IMR-90 (cell line): ENCODE measurements around the gene RHOB. TPM values are rescaled to one million over a fixed set of nuclear protein-coding genes. Genes with fewer than 3 reads are reported as not detected.

Source experiments
- ATAC-seq: fragments of 200-7000 bp; cut with Tn5 transposase; 2 replicates; pipeline ENCODE4 v1.9.1; 2020; ENCODE audit warnings: low read depth, mild to moderate bottlenecking, moderate library complexity
- BruUV-seq: library from RNA; stranded (reverse); fragments of 400-500 nt; replicated peaks from 2 replicates; lab custom pipeline; 2021; lab: Mats Ljungman, UMichigan
- CTCF ChIA-PET: fragments of 300-600 bp; formaldehyde crosslinking; extraction: SDS; loops from one replicate; lab custom pipeline; 2021; ENCODE audit warnings: antibody characterized with exemption; lab: Yijun Ruan, JAX
- POLR2A ChIA-PET: fragments of 300-600 bp; sonication (Branson Sonifier 250); formaldehyde crosslinking; loops from one replicate; lab custom pipeline; 2022; ENCODE audit warnings: antibody characterized with exemption; ENCODE audit not compliant: unreplicated experiment; lab: Charles Lee
- DNase-seq: peaks from one replicate; pipeline ENCODE4 v3.0.0; 2013
- H2AFZ ChIP-seq: replicated peaks from 2 replicates; pipeline ENCODE3; 2013; ENCODE audit warnings: low read length, mild to moderate bottlenecking; ENCODE audit not compliant: poor library complexity
- H2AK5ac ChIP-seq: 2 replicates; pipeline ENCODE4 v1.6.1; 2013; ENCODE audit warnings: low read depth, low read length, inconsistent platforms
- H2AK9ac ChIP-seq: replicated peaks from 2 replicates; pipeline ENCODE3; 2013; ENCODE audit warnings: mild to moderate bottlenecking, low read depth, low read length, moderate library complexity; ENCODE audit not compliant: poor library complexity
- H2BK120ac ChIP-seq: 2 replicates; pipeline ENCODE4 v1.6.1; 2013; ENCODE audit warnings: low read depth, low read length, inconsistent platforms
- H2BK15ac ChIP-seq: 3 replicates; pipeline ENCODE4 v1.6.1; 2013; ENCODE audit warnings: low read depth, low read length, inconsistent platforms
- H2BK20ac ChIP-seq: 2 replicates; pipeline ENCODE4 v1.6.1; 2013; ENCODE audit warnings: low read depth, mild to moderate bottlenecking, inconsistent platforms, low read length, moderate library complexity
- H2BK5ac ChIP-seq: 2 replicates; pipeline ENCODE4 v1.6.1; 2013; ENCODE audit warnings: mild to moderate bottlenecking, low read depth, low read length, inconsistent platforms; ENCODE audit not compliant: poor library complexity, severe bottlenecking
- H3K14ac ChIP-seq: replicated peaks from 2 replicates; pipeline ENCODE4 v1.6.1; 2013; ENCODE audit warnings: low read depth, low read length, inconsistent platforms
- H3K18ac ChIP-seq: 2 replicates; pipeline ENCODE4 v1.6.1; 2013; ENCODE audit warnings: low read depth, low read length, control low read depth
- H3K23ac ChIP-seq: 2 replicates; pipeline ENCODE4 v1.6.1; 2013; ENCODE audit warnings: low read depth, low read length, inconsistent platforms
- H3K27ac ChIP-seq: 2 replicates; pipeline ENCODE4 v1.5.1; 2013; ENCODE audit warnings: mild to moderate bottlenecking, control low read depth, low read length; ENCODE audit not compliant: insufficient read depth
- H3K27me3 ChIP-seq: 2 replicates; pipeline ENCODE4 v1.6.1; 2013; ENCODE audit warnings: low read length; ENCODE audit not compliant: control insufficient read depth, insufficient read depth
- H3K36me3 ChIP-seq: 2 replicates; pipeline ENCODE4 v1.6.1; 2013; ENCODE audit warnings: low read length, mixed read lengths; ENCODE audit not compliant: control insufficient read depth, insufficient read depth
- H3K4ac ChIP-seq: 2 replicates; pipeline ENCODE4 v1.6.1; 2013; ENCODE audit warnings: low read depth, low read length, inconsistent platforms
- H3K4me1 ChIP-seq: 2 replicates; pipeline ENCODE4 v1.6.1; 2013; ENCODE audit warnings: low read length, mixed read lengths; ENCODE audit not compliant: control insufficient read depth, insufficient read depth
- H3K4me2 ChIP-seq: 2 replicates; pipeline ENCODE4 v1.6.1; 2013; ENCODE audit warnings: low read depth, mild to moderate bottlenecking, control low read depth, low read length, moderate library complexity
- H3K4me3 ChIP-seq: 2 replicates; pipeline ENCODE4 v1.5.1; 2013; ENCODE audit warnings: low read depth, mild to moderate bottlenecking, control low read depth, low read length, moderate library complexity; ENCODE audit not compliant: insufficient read depth
- H3K56ac ChIP-seq: 2 replicates; pipeline ENCODE4 v1.6.1; 2013; ENCODE audit warnings: low read length, inconsistent platforms; ENCODE audit not compliant: insufficient read depth; ENCODE audit errors: extremely low read depth
- H3K79me1 ChIP-seq, 2 experiments: 2 replicates each; pipeline ENCODE4 v1.6.1; 2013; ENCODE audit warnings: low read length in 2 of 2, inconsistent platforms in 1 of 2, low read depth in 1 of 2
- H3K9ac ChIP-seq: 2 replicates; pipeline ENCODE4 v1.6.1; 2013; ENCODE audit warnings: low read depth, low read length, control low read depth
- H3K9me1 ChIP-seq: 2 replicates; pipeline ENCODE4 v1.6.1; 2013; ENCODE audit warnings: low read length, inconsistent platforms; ENCODE audit not compliant: insufficient read depth
- H3K9me3 ChIP-seq: 2 replicates; pipeline ENCODE4 v1.6.1; 2013; ENCODE audit warnings: low read length; ENCODE audit not compliant: control insufficient read depth, insufficient read depth
- H4K20me1 ChIP-seq: 2 replicates; pipeline ENCODE4 v1.6.1; 2013; ENCODE audit warnings: low read length, inconsistent platforms; ENCODE audit not compliant: insufficient read depth
- H4K5ac ChIP-seq: 2 replicates; pipeline ENCODE4 v1.6.1; 2013; ENCODE audit warnings: mild to moderate bottlenecking, low read depth, low read length, control low read depth
- H4K8ac ChIP-seq, 2 experiments: 2 replicates each; pipeline ENCODE4 v1.6.1; 2013; ENCODE audit warnings: low read depth in 2 of 2, low read length in 2 of 2, control low read depth in 1 of 2, inconsistent platforms in 1 of 2
- H4K91ac ChIP-seq: 2 replicates; pipeline ENCODE4 v1.6.1; 2013; ENCODE audit warnings: low read depth, low read length, inconsistent platforms; ENCODE audit not compliant: insufficient read depth
- BHLHE40 ChIP-seq: fragments of 150-350 bp; IDR thresholded peaks from 2 replicates; pipeline ENCODE4 v1.6.1; 2016; ENCODE audit warnings: mild to moderate bottlenecking, low read depth, low read length
- CEBPB ChIP-seq: IDR thresholded peaks from 2 replicates; pipeline ENCODE4 v1.6.1; 2012; ENCODE audit warnings: low read depth, low read length, improper control_type of control experiment
- CHD1 ChIP-seq: IDR thresholded peaks from 2 replicates; pipeline ENCODE4 v1.6.1; 2012; ENCODE audit warnings: low read depth, low read length, improper control_type of control experiment
- CTCF ChIP-seq: conservative IDR thresholded peaks from 2 replicates; pipeline ENCODE4 v1.5.1; 2012; ENCODE audit warnings: mild to moderate bottlenecking, low read depth, low read length, improper control_type of control experiment
- ELK1 ChIP-seq: fragments of 150-350 bp; IDR thresholded peaks from 2 replicates; pipeline ENCODE4 v1.6.1; 2016; ENCODE audit warnings: low read depth, mild to moderate bottlenecking, low read length, moderate library complexity, borderline replicate concordance
- FOS ChIP-seq: fragments of 150-350 bp; IDR thresholded peaks from 2 replicates; pipeline ENCODE4 v1.6.1; 2016; ENCODE audit warnings: low read depth, low read length
- MAFK ChIP-seq: IDR thresholded peaks from 2 replicates; pipeline ENCODE4 v1.6.1; 2012; ENCODE audit warnings: low read depth, low read length, improper control_type of control experiment
- MAZ ChIP-seq: IDR thresholded peaks from 2 replicates; pipeline ENCODE4 v1.6.1; 2012; ENCODE audit warnings: low read depth, mild to moderate bottlenecking, low read length, improper control_type of control experiment, moderate library complexity, borderline replicate concordance
- MXI1 ChIP-seq: IDR thresholded peaks from 2 replicates; pipeline ENCODE4 v1.6.1; 2012; ENCODE audit warnings: low read depth, mild to moderate bottlenecking, low read length, moderate library complexity, borderline replicate concordance
- NFE2L2 ChIP-seq: fragments of 150-350 bp; IDR thresholded peaks from 2 replicates; pipeline ENCODE4 v1.6.1; 2016; ENCODE audit warnings: low read depth, mild to moderate bottlenecking, low read length
- POLR2A ChIP-seq: IDR thresholded peaks from 2 replicates; pipeline ENCODE4 v1.6.1; 2012; ENCODE audit warnings: mild to moderate bottlenecking, low read depth, low read length
- RAD21 ChIP-seq: IDR thresholded peaks from 2 replicates; pipeline ENCODE4 v1.6.1; 2012; ENCODE audit warnings: low read length, improper control_type of control experiment
- RCOR1 ChIP-seq: IDR thresholded peaks from 2 replicates; pipeline ENCODE4 v1.6.1; 2012; ENCODE audit warnings: mild to moderate bottlenecking, low read length, improper control_type of control experiment; ENCODE audit not compliant: insufficient replicate concordance
- RFX5 ChIP-seq: IDR thresholded peaks from 2 replicates; pipeline ENCODE4 v1.8.0; 2012; ENCODE audit warnings: low read depth, mild to moderate bottlenecking, low read length, moderate library complexity
- SMC3 ChIP-seq: fragments of 150-350 bp; IDR thresholded peaks from 2 replicates; pipeline ENCODE4 v1.6.1; 2016; ENCODE audit warnings: low read depth, mild to moderate bottlenecking, antibody characterized with exemption, low read length, moderate library complexity
- USF2 ChIP-seq: fragments of 150-350 bp; IDR thresholded peaks from 2 replicates; pipeline ENCODE4 v1.6.1; 2017; ENCODE audit warnings: mild to moderate bottlenecking, antibody characterized with exemption, low read length, low read depth
- WGBS, 2 experiments: methylation state at CpG; one replicate each; pipeline versions ENCODE4 v1.1.5 to v1.1.7; 2013; ENCODE audit warnings: missing lambda C conversion rate in 2 of 2; ENCODE audit not compliant: insufficient read length in 1 of 2; ENCODE audit errors: extremely low coverage in 2 of 2; 5-methylcytosine and 5-hydroxymethylcytosine counted together
- dilution Hi-C: fragments of 300-500 bp; cut with HindIII; formaldehyde crosslinking; loops from one replicate; pipeline ENCODE4 v1.14.3; 2018; ENCODE audit warnings: low sequenced_read_pairs; ENCODE audit not compliant: unreplicated experiment
- in situ Hi-C: fragments of 300-500 bp; cut with MboI; formaldehyde crosslinking; loops from 3 replicates; pipeline ENCODE4 v1.14.3; 2019; ENCODE audit warnings: low sequenced_read_pairs, inconsistent platforms, mixed read lengths
- intact Hi-C: fragments of 100-400 bp; cut with micrococcal nuclease; formaldehyde crosslinking; loops from 2 replicates; pipeline ENCODE4 v1.10.0; 2022
- polyA plus RNA-seq, 3 experiments: library from polyadenylated mRNA; depleted of rRNA; stranded (reverse); fragments of >200 nt; gene quantifications; 2 replicates each; pipeline ENCODE4 v1.2.3, GENCODE V29; 2012; ENCODE audit warnings: low replicate concordance in 1 of 3
- total RNA-seq: library from RNA; depleted of rRNA; stranded (reverse); fragments of >200 nt; gene quantifications from 2 replicates; pipeline ENCODE4 v1.2.3, GENCODE V29; 2012

RHOB gene
- total and polyA plus RNA-seq, 2 of the 4 experiments (the other 2 are of a cell fraction), result 112 to 149 TPM

GRCh38 chr2:20478961-20479360 is 32.1 kb downstream of the RHOB start:
- DNase-seq (no peak), ATAC-seq (no peak)
- Histone ChIP-seq H4K8ac (no peak overlapping the region), H4K20me1 (no peaks in the 10 kb centered on the region), H3K56ac (no peak overlapping the region), H3K23ac (no peak overlapping the region), H3K36me3 (no peaks in the 10 kb centered on the region), H2BK15ac (no peak overlapping the region), H2AFZ (no peak overlapping the region), H2BK20ac (no peak overlapping the region), H4K5ac (no peak overlapping the region), H3K14ac (no peak overlapping the region), H3K4me1 (no peaks in the 10 kb centered on the region), H3K4ac (no peak overlapping the region), H4K91ac (no peak overlapping the region), H3K27me3 (peaks cover 2% of the 10 kb centered on the region; the same call in 1 of the 2 replicates), H3K79me1 (no peaks in the 10 kb centered on the region), H3K9me1 (no peaks in the 10 kb centered on the region; the same call in 1 of the 2 replicates), H2AK5ac (no peak overlapping the region), H3K4me3 (no peak overlapping the region), H3K18ac (no peak overlapping the region), H3K4me2 (no peak overlapping the region), H3K27ac (no peak overlapping the region), H3K9me3 (no peaks in the 10 kb centered on the region), H2AK9ac (no peak overlapping the region), H2BK120ac (no peak overlapping the region), H2BK5ac (no peak overlapping the region), H3K9ac (no peak overlapping the region)
- ChIA-PET POLR2A (no interaction called here), CTCF (no interaction called here)
- 95% methylated on average over 7 of the region's 7 CpGs; no CpG with 5 or more reads in 1 of the 2 experiments for WGBS, 2 experiments
- TF ChIP-seq FOS, result no peak
- TF ChIP-seq RCOR1, result no peak
- TF ChIP-seq CTCF, result no peak
- no peak for TF ChIP-seq ELK1
- TF ChIP-seq MXI1, result no peak
- no peak for TF ChIP-seq SMC3
- no peak for TF ChIP-seq CEBPB
- no peak for TF ChIP-seq BHLHE40
- no peak for TF ChIP-seq MAFK
- no peak for TF ChIP-seq USF2
- no peak for TF ChIP-seq RAD21
- TF ChIP-seq NFE2L2, result no peak
- TF ChIP-seq MAZ, result no peak
- no peak for TF ChIP-seq RFX5
- no peak for TF ChIP-seq CHD1
- no peak for TF ChIP-seq POLR2A
- in situ Hi-C loops (no loop called here), intact Hi-C loops (no loop called here), dilution Hi-C loops (no loop called here)
- BruUV-seq, result no TSS peak
